ENCODE measurements around the gene DNAJB13.
A peak's percentile ranks its signal among the peaks of the same experiment; 100 is the strongest.
"Not testable (repeated sequence)": the region's sequence is repeated elsewhere in the genome, so short reads cannot be mapped to it uniquely, and the experiment has no call there.

The DNAJB13 gene

DNA sequence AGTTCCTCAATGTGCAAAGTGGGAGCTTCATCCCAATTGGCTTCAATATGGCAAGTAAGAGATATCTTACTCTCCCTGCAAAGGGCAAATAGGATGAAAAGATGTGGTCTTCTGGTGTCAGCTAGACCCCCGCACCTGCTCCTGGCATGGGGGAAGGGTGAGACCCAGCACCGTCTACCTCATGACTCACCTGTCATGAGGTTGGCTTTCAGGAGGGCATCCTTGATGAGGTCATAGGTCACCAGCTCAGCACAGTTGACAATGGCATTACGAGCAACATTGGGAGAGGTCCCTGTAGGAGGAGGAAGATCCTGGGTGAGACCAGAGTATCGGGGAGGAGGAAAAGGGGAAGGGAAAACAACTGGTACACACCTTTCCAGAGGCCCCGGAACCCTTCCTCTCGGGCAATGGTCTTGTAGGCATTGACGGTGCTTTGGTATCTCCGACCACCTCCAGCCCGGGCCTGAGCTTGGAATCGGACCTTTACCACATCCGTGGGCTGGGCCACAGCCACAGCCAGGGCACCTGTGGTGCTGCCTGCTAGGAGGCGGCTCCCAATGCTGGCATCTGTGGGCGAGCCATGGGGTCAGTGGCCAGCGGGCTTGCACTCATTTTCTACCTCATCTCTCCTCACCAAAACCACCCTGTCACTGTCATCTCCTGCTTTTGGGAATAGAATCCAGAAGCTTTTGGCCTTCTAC lies 25.8 kb downstream of the DNAJB13 start:
- DNase-seq: no peak

DNA sequence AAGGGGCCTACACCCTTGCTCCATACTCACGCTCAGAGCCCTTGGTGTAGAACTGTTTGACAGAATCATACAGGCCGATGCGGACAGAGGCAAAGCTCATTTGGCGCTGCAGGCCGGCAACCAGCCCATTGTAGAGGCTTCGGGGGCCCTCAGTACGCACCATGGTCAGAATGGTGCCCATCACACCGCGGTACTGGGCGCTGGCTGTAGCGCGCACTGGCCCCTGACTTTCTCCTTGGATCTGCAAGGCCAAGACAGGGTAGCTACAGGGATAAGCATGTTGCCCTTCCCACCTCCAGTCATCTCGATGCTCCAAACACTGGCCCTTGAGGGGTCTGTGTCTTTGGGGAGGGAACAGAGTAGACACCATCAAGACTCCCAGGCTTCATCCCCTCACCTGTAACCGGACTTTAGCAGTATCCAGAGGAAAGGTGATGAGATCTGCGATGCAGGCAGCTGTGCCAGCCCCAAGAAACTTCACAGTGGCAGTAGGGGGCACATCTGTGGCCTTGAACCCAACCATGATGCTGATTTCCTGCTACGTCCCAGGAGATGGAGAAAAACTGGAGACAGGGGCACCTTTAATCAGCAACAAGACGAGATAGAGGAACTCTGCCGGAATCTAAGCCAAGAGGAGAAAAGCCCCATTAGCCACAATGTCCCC lies 27.2 kb downstream of the DNAJB13 start:
- no peak for DNase-seq

DNA sequence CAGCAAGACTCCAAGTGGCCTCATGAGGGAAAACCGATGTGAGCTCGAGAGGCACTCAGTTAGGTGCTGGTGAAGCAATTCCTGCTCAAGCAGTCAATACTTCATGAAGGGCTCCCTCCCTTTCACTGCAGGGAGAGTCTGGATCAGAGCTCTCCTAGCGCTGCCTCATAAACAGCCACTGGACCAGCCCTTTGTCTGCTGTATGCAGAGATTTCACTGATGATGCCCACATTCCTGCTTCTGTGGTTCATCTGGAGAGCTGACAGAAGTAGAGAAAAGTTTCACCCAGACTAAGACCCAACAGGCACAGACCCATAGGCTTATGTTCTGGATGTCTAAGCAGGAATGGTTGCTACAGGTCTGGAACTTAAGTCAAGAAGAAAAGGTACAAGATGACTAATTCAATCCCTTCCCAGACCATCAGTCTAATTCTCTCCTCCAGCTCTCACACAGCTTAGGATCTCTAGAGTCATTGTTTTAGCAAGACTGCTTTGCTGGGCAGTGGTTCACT lies 27.8 kb downstream of the DNAJB13 start:
- no peak for DNase-seq

DNA sequence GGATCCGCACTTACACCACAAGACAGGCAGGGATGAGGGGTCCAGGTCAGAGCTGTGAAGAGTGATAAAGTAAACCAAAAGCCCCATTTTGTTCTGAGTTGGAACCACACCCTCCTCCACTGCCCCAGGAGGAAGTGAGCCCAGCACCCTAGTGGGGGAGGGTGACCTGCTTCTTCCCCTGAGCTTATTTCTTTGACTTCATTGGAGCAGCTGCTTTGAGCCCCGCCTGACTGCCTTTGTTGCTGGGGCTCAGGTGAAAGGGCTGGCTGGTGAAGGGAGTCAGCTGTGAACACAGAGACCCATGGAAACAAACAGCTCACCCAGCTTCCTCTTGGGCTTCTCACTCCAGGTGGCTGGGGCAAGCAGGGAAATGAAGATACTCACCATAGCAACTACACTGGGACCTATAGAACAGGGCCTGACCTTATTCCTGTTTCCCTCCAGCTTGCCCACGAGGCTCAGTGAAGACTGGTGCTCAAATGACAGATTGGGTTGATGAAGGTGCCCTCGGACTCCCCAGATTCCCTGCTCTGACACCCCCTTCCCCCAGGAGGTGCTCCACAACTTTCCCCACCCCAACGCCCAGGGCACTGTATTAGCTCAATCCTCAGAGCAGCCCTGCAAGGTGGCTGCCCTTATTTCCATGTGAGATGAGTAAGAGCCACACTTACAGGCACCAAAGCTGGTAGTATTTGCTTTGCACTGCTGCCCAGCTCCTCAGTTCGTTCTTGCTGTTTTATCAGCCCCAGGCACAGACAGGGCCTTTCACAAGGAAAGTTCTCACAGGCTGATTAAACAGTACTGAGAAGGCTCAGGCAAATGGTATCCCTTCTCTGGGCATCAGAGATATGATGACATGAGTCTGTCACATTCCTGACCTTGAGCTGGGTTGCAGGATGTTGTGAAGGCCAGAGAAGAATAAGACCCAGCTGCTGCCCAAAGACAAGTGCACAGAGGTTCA lies 29.5 kb downstream of the DNAJB13 start:
- peak in 3 of 56 donors; percentile 5 to 36 (median 16) for DNase-seq

GRCh38 chr11:73981051-73981805 lies 30.4 kb downstream of the DNAJB13 start:
- DNase-seq: no peak

DNA sequence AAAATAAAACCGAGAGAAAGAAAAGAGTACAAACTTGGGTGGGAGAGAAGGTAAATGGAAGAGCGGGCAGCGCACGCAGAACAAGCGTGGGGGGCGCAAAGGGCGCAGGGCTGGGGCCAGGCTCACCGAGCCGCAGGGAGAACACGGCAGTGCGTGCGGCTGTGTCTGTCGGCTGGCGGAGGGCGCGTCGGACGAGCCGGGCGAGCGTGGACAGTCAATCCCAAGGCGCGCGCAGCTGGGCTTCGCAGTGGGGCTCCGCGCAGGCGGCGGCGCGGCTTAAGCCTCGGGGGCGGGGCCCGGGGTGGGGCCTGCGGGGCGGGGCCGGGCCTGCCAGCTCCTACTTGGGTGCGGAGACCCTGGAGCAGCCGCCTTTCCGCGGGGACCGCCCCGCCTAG lies 31.8 kb downstream of the DNAJB13 start, which contains the start of gene UCP2:
UCP2 (minus strand) TSS at position 249 of the 395 bp plus-strand sequence. CDS start 4,465 bp downstream, outside the sequence.
- peak in 53 of 56 donors; percentile 37 to 93 (median 76) for DNase-seq

- DNase-seq: peak; percentile 38 to 96 (median 89)
These were observed 32.3 kb downstream of the DNAJB13 start for GRCh38 chr11:73982990-73983740.

DNA sequence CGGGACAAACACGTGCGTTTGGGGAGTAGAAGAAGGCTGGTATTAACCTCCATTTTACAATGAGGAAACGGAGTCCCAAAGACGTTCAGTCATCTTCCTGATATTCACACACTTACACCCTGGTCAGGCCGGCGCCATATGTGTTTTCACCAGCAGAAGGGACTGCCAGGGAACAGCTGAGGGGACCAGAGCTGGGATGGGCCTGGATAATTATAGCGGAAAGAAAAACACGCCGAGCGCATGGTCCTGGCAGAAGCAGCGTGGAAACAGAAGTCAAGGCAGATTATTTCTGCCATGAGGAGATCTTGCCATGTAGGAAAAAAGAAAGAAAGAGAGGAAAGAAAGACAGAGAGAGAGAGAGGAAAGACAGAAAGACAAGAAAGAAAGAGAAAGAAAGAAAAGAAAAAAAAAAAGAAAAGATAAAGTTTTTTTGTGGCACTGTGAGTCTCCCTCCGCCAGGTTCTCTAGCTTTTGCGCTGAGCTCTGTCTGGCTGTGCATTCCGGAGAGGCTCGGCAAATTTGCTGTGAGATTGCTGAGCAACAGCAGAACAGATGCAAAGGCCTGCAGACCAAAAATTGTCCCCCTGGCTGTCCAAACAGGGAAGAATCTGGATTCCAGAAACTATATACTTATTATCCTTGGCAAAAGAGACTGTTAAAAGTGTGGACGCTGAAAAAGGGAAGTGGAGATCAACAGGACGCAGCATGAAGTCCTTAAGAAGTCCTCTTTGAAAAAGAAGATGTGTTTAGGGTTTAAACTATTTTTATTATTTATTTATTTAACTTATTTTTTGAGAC lies 33.1 kb downstream of the DNAJB13 start:
- no peak for DNase-seq

GRCh38 chr11:73985661-73986060 lies 34.8 kb downstream of the DNAJB13 start:
- DNase-seq: not testable (repeated sequence)

DNA sequence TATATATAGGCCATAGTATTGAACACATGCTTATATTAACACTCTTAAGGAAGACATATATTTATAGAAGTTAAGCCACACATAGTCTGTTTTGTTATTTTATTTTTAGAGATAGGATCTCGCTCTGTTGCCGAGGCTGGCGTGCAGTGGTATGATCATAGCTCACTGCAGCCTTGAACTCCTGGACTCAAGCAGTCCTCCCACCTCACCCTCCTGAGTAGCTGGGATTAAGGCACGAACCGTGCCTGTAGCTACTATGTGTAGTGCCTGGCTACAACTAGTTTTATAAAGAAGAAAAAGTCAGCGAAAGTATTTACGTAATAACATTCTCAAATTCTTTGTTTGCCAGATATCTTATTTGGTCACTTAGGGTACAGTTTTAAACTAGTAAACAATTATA lies 37.4 kb downstream of the DNAJB13 start:
- DNase-seq: no peak

GRCh38 chr11:73989156-73989555 lies 38.3 kb downstream of the DNAJB13 start:
- DNase-seq: no peak

- no peak for DNase-seq
These were observed 39.9 kb downstream of the DNAJB13 start for GRCh38 chr11:73990730-73991129.

DNA sequence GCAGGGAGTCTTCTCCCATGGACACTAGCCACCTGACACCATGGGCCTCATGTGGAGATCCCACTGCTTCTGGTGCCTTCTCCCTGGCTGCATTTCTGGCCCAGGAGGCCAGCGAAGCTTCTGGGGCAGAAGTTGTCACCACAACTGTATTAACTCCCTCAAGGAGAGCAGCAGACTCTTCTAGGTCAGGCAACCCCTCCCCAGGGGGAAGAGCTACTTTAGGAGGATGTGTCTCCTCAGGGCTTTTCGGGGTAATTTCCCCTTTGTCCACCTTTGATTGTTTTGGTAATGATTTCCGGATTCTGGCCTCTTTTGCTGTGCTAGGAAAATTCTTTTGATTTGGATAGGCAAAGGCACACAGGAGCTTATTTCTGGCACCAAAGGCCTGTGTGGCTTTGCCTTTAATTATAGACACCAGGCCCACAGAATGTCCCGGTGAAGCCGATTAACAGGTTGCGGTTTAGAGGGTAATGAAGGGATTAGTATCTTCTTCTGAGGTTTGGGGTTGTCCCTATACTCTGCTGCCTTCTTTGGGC lies 40.7 kb downstream of the DNAJB13 start:
- DNase-seq: no peak

DNA sequence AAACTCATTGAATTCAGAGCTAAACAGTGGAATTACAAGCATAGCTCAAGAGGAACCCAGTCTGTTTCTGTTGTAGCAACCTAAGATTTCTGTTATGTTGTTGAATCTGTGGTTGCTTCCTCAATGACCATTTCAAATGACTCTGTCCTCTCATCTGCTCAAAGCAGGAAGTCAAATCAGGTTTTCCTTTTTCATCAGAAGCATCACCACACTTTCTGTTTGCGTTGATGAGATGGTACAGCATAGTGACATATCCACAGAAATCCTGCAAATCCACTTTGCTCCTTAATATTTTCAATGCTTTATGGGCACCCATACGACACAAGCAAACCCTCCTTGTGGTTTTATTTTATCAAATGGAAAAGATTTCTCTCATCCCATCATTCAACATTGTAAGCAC lies 44.4 kb downstream of the DNAJB13 start:
- no peak for DNase-seq

DNA sequence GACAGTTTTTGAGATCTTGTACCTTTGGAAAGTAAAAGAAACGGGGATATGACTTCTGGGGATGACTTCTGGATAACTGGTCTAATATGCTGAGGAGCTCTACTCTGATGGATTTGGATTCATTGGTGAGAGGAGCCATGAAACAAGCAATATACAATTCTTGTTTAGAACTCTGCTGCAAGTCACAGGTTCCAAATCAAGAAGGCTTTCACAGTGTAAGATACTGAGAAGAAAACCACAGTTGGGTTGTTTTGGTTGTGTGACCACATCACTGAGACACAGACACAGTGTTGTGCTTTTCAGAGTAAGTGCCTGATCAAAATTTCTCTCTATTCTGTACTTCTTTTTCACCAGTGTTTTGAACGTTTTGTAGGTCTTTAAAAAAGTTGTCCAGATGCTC lies 44.9 kb downstream of the DNAJB13 start:
- DNase-seq: no peak

DNA sequence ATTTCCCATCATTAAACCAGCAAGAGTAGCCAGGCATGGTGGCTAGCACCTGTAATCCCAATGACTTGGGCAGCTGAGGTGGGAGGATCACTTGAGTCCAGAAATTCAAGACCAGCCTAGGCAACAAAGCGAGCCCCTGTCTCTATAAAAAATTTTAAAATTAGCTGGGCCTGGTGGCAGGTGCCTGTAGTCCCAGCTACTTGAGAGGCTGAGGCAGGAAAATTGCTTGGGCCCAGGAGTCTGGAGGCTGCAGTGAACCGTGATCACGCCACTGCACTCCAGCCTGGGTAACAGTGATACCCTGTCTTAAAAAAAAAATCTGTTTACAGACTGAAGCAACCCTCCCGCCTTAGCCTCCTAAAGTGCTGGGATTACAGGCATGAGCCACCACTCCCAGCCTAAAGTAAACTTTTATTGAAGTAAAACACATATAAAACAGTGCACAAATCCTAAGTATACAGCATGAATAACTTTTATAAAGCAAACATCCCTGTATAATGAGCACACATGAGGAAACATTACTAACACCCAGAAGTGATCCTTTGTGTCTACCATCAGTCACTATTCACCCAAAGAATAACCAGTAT lies 45.4 kb downstream of the DNAJB13 start:
- DNase-seq: no peak

DNA sequence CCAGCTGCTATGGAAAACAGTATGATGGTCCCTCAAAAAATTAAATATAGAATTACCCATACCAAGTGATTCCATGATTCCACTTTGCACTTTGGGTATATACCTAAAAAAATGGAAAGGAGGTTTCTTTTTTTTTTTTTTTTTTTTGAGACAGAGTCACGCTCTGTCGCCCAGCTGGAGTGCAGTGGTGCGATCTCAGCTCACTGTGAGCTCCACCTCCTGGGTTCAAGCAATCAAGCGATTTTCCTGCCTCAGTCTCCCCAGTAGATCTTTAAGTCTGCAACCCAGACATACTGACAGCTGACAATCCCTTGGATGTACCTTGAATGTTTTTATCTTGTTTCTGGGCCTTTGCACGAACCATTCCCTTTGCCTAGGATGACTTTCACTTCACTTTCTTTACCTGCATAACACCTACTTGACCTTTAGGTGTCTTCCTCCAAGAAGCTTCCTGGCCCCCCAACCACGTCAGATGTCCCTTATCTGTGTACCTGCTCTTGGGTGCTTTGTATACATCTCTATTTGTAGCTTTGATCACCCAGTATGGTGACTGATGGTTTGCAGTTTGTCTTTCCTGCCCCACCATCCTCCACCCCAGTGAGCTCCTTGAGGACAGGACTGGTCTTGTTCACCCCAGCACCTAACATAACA lies 46.4 kb downstream of the DNAJB13 start:
- no peak for DNase-seq

Data from nucleus accumbens (tissue), 56 donors.